NCI-H82 treated with DMSO at 0.1 percent for 48 hours (cell line): ENCODE measurements around the gene PCBP3.
"Not testable (repeated sequence)": the region's sequence is repeated elsewhere in the genome, so short reads cannot be mapped to it uniquely, and the experiment has no call there.

ENCODE experiments used
- DNase-seq: peaks from one replicate; lab custom pipeline; 2025; ENCODE audit not compliant: unreplicated experiment; lab: John Stamatoyannopoulos, UW

The PCBP3 gene

DNA sequence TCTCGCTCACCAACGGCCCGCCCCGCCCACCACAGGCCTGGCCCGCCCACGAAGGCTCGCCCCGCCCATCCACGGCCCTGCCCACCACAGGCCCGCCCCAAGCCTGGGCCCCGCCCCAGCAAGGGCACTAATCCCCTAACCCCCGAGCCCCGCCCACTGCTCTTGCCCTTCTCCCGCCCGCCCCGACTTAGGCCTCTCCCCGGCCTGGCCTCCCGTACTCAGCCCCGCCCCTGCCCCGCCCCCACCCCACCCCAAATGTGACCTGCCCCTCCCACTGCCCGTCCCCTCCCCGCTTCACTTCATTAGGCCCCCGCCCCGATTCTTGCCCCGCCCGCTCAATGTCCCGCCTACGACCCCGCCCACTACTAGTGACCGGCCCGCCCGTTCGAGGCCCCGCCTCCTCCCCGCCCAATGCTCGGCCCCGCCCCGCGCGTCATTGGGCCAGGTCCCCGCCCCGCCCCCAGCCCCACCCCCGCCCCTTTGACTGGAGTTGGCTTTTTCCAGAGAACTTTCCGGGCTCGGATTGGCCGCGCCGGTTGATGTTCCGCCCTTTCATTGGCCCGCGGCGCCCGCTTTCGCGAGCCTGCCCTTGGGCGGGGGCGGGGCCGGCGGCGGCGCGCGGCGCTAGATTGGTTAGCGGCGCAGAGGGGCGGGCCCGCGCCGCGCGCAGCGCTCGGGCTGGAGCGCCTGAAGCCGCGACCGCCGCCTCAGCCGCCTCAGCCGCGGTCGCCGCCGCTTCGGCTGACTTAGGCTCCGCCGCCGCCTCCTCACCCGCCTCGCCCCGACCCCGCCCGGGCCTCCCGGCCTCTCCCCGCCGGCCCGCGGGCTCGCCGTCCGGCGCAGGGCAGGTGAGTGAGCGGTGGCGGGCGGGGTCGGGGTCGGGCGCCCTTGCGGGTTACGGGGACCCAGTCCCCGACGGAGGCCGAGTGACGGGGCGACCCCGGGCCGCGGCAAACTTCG, at the start of gene PCBP3:
Gene PCBP3, plus strand, starts transcription at position 705 of the 960 bp plus-strand sequence. CDS start 206,361 bp downstream, outside the sequence.
- peak; percentile 95 for DNase-seq

DNA sequence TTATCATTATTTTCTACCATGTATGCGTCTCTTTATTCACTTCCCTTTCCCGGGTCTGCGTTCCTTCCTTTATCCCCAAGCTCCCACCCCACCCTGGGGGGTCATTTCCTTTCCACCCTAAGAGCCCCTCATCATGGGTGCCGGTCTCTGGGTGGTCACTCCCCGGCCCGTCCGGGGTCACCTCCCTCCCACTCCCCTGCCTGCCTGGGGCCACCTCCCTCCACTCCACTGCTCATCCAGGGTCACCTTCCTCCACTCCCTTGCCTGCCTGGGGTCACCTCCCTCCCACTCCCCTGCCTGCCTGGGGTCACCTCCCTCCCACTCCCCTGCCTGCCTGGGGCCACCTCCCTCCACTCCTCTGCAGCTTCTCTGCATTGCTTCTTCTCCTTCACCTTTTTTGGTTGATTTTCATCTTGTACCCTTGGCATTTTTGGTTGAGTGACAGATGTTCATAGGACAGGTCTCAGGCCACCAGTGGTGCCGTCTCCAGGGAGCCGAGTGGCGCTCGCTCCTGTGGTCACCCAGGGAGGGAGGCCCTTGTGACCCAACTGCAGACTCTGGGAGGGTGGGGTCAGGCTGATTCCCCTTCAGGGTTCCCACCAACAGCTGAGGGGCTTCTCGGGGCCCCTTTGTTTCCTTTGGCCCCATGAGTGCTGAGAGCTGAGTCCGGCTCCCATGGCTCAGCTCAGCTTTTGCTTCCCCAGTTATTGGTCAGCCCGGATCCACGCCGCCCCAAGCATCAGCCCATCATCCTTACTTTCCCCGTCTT, 48.6 kb upstream of the PCBP3 start:
- no peak for DNase-seq

DNA sequence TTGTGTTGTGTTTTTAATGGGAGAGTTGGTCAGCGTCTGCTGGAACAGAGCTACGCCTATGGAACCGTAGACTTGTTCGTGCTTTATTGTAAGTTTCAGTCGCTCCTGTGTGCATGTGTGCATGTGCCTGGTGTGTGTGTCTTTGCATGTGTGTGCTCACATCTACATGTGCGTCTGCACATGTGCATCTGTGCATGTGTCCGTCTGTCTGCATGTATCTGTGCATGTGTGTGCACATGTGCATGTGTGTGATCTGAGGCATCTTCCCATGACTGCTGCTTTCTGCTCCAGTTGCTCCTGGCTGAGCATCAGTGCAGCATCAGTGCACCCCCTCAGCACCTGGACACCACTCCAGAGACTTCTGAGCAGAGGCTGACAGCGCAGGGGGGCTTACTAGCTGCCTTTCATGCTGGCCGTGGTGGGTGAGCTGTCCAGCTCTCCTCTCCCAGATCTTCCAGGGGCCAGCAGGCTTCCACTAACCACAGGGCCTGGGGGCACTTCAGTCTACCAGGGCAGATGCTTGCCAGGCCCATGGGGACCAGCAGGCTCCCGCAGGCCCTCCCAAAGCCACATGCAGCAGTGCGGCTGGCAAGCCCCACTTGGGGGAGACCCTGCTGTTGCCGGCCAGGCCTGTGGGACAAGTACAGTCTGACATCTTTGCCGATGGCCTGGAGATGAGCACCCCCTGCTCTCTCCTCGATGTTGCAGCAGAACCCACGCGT, 47.8 kb upstream of the PCBP3 start:
- DNase-seq, result no peak

DNA sequence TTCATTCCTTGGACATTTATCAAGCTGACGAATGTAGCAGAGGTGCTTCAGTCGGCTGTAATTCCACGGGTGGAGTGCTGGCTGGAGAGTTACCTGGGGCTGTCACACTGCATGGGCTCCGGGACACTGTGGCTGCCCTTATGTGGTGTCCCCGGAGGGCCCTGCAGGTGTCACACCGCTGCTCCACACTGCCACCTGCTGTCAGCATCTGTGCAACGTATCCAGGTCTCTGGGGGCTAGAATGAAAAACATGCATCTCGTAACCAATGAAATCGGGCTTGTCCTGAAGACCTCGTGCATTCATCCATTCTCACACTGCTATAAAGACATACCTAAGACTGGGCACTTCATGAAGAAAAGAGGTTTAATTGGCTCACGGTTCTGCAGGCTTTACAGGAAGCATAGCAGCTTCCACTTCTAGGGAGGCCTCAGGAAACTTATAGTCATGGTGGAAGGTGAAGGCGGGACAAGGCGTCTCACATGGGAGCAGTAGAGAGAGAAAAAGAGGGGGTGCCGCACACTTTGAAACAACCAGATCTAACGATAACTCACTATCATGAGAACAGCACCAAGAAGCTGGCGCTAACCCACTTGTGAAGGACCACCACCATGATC, 46.7 kb upstream of the PCBP3 start:
- DNase-seq, result no peak

DNA sequence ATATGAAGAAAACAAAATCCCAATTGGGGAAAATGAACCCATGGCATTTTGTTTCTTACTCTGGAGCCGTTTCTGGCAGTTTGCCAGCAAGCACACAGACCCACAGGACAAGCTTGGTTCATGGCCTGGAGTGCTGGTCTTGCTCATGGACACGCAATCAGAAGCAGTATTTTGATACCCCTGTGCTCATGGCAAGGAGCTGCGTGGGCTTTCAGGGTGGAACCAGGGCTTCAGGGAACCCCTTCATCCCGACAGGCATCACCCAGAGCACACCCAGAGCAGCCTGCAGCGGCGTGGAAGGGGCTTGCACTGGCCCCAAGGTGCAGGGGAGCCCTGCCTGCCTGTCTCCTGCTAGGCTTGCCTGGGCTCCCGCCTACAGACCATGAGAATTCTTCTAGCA, 45.4 kb upstream of the PCBP3 start:
- DNase-seq, result no peak

DNA sequence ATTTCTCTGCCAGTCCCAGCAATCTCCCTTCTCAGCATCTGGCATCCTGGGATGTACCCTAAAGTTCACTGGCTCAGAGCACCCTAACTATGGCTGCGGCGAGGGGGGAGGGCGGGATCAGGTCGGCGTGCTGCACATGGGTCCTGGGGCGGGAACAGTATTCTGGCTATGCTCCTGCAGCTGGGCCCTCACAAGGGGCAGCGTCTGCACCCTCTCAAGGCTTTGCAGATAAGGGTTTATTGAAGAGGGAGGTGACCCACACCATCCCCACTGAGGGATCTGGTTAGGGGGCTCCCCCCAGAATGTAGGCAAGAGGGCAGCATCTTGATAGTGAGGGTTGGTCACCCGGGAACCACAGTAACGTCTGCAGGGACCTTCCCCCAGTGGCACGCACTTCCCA, 44.9 kb upstream of the PCBP3 start:
- no peak for DNase-seq

DNA sequence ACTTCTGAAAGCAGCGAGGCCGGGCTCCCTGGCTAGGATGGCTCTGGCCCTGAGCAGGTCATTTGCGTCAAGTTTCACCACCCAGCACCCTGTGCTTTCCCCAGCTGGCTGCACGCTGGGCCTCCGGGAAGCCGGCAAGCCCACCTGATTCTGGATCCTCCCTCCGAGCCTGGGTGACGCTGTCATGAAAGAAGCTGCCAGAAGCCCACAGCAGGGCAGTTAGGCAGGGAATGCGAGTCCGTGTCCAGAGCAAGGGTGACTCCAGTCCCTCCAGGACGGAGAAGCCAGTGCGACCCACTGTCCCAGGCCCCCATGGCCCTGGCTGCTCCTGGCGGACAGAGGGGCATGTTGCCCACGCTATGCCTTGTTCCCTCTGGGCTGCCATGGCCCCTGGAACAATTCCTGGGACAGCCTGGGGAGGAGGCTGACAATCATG, 44.4 kb upstream of the PCBP3 start:
- DNase-seq, result no peak

DNA sequence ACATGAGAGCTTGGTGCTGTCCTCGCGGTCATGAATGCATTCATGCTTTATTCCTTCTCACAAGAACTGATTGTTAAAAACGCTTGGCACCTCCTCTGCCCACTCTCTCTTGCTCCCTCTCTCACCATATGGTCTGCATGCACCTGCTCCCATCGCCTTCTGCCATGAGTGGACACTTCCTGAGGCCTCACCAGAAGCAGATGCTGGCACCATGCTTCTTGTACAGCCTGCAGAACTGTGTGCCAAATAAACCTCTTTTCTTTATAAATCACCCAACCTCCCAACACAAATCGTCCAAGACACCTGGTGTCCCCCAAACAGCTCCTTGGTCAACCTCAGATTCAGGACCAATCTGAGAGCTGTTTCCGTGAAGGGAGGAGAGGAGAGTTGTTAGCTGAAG, 43.3 kb upstream of the PCBP3 start:
- DNase-seq, result no peak

DNA sequence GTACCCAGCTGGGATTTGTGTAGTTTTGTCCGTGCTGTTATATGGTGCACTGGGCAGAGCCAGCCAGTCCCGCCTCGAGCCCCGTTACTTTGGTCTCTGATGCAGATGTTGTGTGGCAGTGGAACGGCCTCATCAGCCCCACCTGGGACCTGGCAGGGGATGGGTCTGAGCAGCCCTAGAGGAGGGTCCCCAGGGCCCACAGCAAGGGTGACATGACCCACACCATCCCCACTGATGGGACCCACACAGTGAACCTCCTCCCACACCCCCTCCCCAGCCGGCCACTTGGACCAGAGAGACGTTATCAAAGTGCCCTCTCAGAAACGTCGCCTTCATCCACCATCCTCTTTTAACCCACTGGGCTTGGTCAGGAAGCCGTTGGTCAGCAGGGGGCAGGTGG, 42.0 kb upstream of the PCBP3 start:
- DNase-seq, result no peak

DNA sequence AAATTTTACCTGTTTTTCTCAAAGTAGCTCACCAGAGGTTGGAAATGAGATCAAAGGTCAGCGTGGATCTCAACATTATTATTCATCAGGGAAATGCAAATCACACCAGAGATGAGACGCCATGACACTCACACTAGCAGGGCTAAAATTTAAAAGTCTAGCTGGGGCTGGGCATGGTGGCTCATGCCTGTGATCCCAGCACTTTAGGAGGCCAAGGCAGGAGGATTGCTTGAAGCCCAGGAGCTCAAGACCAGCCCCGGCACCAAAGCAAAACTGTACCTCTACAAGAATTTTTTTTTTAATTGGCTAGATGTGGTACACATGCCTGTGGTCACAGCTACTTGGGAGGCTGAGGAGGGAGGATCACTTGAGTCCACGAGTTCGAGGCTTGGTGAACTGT, 41.4 kb upstream of the PCBP3 start:
- no peak for DNase-seq

DNA sequence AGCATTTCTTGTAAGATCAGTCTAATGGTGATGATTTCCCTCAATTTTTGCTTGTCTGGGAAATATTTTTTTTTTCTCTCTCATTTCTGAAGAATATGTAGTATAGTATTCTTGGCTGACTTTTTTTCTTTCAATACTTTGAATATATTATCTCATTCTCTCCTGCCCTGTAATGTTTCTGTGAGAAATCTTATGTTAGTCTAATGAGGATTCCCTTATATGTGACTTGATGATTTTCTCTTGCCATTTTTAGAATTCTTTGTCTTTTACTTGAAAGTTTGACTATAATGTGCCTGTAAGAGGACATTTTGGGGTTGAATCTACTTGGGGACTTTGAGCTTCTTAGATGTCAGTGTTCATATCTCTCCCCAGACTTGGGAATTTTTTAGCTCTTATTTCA, 40.0 kb upstream of the PCBP3 start:
- DNase-seq, result no peak

DNA sequence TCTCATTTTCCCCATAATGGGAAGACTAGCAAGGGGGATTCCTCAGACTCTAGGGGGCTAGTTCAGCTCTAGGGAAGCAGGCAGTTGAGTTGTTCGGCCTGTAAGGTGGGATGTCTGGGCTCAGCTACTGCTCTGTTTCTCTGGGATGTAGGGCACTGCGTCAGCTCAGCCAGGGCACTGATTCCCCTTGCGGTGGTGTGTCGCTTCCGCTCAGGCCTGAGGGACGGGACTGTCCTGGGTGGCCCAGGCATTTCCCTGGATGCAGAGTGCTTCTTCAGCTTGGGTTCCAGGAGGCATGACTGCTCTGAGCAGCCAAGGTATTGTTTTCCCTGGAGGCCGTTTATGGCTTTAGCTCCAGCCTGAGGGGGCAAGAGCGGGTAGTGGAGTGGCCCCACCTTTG, 38.8 kb upstream of the PCBP3 start:
- DNase-seq, result not testable (repeated sequence)

DNA sequence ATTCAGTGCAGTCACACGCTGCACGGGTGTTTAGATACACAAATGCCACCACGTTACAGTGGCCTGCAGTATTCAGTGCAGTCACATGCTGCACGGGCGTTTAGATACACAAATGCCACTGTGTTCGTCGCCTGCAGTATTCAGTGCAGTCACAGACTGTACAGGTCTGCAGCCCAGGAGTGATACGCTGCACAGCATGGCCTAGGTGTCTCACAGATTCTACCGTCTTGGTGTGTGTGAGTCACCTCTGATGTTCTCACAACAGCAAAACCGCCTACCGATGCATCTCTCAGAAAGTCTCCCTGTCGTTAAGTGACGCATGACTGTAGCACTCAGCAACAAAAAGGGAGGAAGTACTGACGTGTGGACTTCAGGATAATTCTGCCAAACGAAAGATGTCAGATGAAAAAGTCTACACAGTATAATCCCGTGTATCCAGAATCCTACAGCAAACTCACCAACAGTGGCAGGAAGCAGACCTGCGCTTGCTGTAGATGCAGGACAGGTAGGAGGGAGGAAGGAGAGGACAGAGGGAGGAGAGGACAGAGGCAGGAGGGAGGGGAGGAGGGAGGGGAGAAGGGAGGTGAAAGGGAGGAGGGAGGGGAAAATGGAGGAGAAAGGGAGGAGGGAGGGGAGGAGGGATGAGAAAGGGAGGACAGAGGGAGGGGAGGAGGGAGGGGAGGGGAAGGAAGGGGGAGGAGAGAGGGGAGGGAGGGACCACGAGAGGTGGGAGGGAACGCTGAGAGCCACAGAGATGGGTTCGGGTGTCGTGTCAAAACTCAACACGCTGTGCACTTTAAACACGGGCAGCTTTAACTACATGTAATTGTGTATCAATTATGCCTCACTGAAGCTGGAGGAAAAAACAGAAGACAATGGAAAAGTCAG, 36.3 kb upstream of the PCBP3 start:
- no peak for DNase-seq

DNA sequence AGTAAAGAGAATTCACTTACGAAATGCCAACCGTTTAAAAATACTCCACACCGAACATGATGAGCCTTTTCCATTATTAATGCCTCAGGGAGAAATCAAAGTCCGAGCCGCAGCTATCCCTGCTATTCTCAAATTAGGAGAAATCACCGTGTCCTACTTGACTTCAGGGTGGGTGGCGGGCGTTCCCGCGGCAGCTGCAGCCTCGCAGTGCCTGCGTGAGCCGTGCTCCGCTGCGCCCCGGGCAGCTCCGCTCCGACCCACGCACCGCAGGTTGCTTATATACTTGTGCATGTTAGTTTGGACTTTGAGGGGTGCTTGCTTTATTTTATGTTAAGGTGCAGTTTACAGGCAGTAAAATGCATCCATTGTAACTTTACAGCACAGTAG, 35.6 kb upstream of the PCBP3 start:
- no peak for DNase-seq

DNA sequence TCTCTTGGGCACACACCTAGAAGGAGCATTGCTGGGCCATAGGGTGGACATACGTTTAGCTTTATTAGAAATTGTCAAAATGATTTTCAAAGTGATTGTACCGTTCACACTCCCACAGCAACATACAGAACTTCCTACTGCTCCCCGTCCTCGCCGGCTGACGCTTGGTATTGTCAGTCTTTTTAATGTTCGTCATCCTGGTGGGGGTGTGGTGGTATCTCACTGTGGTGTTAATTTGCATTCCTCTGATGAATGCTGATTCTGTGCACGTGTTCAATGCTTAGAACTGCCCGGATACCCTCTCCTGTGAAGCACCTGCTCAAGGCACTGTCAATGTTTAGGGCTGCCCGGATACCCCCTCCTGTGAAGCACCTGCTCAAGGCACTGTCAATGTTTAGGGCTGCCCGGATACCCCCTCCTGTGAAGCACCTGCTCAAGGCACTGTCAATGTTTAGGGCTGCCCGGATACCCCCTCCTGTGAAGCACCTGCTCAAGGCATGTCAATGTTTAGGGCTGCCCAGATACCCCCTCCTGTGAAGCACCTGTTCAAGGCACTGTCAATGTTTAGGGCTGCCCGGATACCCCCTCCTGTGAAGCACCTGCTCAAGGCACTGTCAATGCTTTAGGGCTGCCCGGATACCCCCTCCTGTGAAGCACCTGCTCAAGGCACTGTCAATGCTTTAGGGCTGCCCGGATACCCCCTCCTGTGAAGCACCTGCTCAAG, 34.6 kb upstream of the PCBP3 start:
- not testable (repeated sequence) for DNase-seq

DNA sequence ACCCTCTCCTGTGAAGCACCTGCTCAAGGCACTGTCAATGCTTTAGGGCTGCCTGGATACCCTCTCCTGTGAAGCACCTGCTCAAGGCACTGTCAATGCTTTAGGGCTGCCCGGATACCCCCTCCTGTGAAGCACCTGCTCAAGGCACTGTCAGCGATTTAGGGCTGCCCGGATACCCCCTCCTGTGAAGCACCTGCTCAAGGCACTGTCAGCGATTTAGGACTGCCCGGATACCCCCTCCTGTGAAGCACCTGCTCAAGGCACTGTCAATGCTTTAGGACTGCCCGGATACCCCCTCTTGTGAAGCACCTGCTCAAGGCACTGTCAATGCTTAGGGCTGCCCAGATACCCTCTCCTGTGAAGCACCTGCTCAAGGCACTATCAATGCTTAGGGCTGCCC, 33.9 kb upstream of the PCBP3 start:
- not testable (repeated sequence) for DNase-seq

DNA sequence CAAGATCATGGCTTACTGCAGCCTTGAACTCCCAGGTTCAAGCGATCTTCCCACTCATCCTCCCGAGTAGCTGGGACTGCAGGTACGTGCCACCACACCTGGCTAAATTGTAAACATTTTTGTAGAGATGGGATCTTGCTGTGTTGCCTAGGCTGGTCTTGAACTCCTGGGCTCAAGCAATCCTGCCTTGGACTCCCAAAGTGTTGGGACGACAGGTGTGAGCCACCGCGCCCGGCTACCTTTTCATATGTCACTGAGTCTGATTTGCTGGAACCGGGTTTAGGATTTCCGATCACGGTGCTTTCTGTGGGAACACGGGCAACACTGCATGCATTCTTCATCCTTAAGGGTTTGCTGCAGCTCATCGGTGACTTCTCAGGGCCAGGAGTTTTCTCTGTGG, 32.2 kb upstream of the PCBP3 start:
- DNase-seq, result no peak

DNA sequence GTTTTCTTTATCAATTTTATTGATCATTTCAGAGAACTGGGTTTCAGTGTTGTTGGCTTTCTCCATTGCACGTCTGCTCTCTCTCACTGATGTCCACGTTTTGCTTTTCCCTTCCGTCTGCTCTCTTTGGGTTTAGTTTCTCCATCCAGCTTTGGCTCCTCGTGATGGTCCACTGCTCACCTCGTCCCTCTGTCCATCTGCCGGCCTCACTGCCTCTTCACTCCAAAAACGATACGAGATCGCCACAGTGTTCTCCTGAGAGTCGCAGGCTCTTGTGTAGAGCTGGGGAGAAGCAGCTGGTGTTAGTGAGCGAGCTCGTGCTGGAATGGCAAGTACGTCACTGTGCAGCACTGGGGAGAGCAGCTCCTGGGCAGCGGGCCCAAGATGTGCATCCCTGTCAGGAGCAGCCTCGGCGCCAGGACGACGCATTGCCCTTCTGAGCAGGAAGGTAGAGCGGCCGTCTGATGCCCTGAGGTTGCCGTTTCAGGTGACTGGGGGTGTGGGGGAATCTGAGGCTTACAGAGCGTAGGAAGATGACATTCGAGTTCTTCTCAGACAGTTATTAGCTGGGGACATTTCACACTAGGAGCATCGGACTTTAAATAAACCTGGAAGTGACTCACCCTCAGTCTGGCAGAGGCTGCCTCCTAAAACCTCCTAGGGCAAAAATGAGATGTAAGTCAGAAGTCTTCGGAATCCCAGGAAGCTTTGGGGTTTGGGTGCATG, 31.4 kb upstream of the PCBP3 start:
- no peak for DNase-seq

DNA sequence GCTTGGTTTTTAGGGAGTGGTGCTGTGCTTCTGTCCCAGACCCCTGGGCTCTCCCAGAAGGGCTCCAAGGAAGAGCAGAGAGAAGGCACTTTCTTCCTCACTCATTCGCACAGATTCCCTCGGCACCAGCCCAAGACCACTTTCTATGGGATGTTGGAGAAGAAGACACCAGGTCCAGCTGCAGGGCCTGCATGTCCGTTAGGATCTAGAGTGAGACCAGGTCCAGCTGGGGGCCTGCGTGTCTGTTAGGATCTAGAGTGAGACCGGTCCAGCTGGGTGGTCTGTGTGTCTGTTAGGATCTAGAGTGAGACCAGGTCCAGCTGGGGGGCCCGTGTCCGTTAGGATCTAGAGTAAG, 30.9 kb upstream of the PCBP3 start:
- not testable (repeated sequence) for DNase-seq
